Measurements from ENCODE around the gene HNRNPC. TPM values are rescaled to one million over a fixed set of nuclear protein-coding genes. Genes with fewer than 3 reads are reported as not detected.

The HNRNPC gene
- total RNA-seq, 1 donor from 2014 or later = 1,872 TPM

- Mint-ChIP-seq H3K9me3 (no peaks in the 10 kb centered on the region), H3K36me3 (peaks cover 54% of the 10 kb centered on the region), H3K4me3 (no peak overlapping the region), H3K27me3 (ENCODE audit: insufficient read depth, low read depth) (no peaks in the 10 kb centered on the region), H3K4me1 (no peaks in the 10 kb centered on the region), H3K27ac (no peak overlapping the region)
- H3K9me3 ChIP-seq (ENCODE audit: low read depth) = no peaks in the 10 kb centered on the region
- no peaks in the 10 kb centered on the region for H3K27me3 ChIP-seq
- H3K4me2 ChIP-seq = no peak overlapping the region
- H4K20me1 ChIP-seq (ENCODE audit: low read depth) = peaks cover 100% of the 10 kb centered on the region
- H3K27ac ChIP-seq = no peak overlapping the region
- peaks cover 91% of the 10 kb centered on the region for H3F3A ChIP-seq (ENCODE audit: low read depth)
- TF ChIP-seq EZH2 (IDR thresholded peaks at IDR 0.05) = no peak
- TF ChIP-seq EZH2phosphoT487 (IDR thresholded peaks at IDR 0.05) = no peak
- TF ChIP-seq, protein P1, sequence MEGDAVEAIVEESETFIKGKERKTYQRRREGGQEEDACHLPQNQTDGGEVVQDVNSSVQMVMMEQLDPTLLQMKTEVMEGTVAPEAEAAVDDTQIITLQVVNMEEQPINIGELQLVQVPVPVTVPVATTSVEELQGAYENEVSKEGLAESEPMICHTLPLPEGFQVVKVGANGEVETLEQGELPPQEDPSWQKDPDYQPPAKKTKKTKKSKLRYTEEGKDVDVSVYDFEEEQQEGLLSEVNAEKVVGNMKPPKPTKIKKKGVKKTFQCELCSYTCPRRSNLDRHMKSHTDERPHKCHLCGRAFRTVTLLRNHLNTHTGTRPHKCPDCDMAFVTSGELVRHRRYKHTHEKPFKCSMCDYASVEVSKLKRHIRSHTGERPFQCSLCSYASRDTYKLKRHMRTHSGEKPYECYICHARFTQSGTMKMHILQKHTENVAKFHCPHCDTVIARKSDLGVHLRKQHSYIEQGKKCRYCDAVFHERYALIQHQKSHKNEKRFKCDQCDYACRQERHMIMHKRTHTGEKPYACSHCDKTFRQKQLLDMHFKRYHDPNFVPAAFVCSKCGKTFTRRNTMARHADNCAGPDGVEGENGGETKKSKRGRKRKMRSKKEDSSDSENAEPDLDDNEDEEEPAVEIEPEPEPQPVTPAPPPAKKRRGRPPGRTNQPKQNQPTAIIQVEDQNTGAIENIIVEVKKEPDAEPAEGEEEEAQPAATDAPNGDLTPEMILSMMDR (IDR thresholded peaks at IDR 0.05) = no peak
- no peak overlapping the region for H2AFZ ChIP-seq (replicated peaks)
- no peak overlapping the region for H3K4me3 ChIP-seq
- H3K36me3 ChIP-seq = peaks cover 64% of the 10 kb centered on the region
- H3K9ac ChIP-seq = no peak overlapping the region
- no peak for DNase-seq (ENCODE audit: low spot score)
- H3K4me1 ChIP-seq = no peaks in the 10 kb centered on the region
- peaks cover 100% of the 10 kb centered on the region for H3K79me2 ChIP-seq (ENCODE audit: low read depth)
These were observed 39.4 kb downstream of the HNRNPC start for GRCh38 chr14:21229821-21230220.

DNA sequence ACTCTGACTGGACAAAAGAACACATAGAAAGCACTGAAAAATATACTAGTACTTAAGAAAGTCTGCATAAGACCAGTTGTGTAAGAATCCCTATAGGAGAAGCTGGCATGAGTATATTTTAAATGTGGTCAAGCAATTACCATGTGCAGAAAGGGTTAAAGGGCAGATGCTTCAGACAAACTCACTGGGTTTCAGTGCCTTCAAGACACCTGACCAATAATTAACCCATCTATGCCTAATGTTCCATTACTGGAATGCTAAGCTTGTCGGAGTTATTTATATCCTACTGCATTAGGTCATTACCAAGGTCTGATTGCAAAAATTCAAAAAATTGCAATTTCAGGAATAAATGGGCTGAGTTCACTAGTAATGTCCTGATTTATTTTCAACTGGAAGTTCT lies 41.3 kb downstream of the HNRNPC start:
- Histone ChIP-seq H3K36me3 (peaks cover 55% of the 10 kb centered on the region), H3K9ac (no peak overlapping the region), H3K4me1 (no peaks in the 10 kb centered on the region), H3K27ac (no peak overlapping the region), H3K4me2 (no peak overlapping the region), H3K9me3 (ENCODE audit: low read depth) (no peaks in the 10 kb centered on the region), H3K27me3 (no peaks in the 10 kb centered on the region), H3K4me3 (no peak overlapping the region), H3F3A (ENCODE audit: low read depth) (peaks cover 93% of the 10 kb centered on the region), H2AFZ (replicated peaks) (no peak overlapping the region), H3K79me2 (ENCODE audit: low read depth) (peaks cover 100% of the 10 kb centered on the region), H4K20me1 (ENCODE audit: low read depth) (peaks cover 100% of the 10 kb centered on the region)
- Mint-ChIP-seq H3K27ac (no peak overlapping the region), H3K4me3 (no peak overlapping the region), H3K9me3 (no peaks in the 10 kb centered on the region), H3K36me3 (peaks cover 52% of the 10 kb centered on the region), H3K4me1 (no peaks in the 10 kb centered on the region), H3K27me3 (ENCODE audit: insufficient read depth, low read depth) (no peaks in the 10 kb centered on the region)
- DNase-seq (ENCODE audit: low spot score) = no peak
- TF ChIP-seq, protein P1 (IDR thresholded peaks at IDR 0.05) = no peak
- no peak for TF ChIP-seq EZH2phosphoT487 (IDR thresholded peaks at IDR 0.05)
- TF ChIP-seq EZH2 (IDR thresholded peaks at IDR 0.05) = no peak

- H3K9me3 ChIP-seq (ENCODE audit: low read depth) = no peaks in the 10 kb centered on the region
- peaks cover 100% of the 10 kb centered on the region for H3K79me2 ChIP-seq (ENCODE audit: low read depth)
- Mint-ChIP-seq H3K4me3 (no peak overlapping the region), H3K4me1 (no peaks in the 10 kb centered on the region), H3K9me3 (no peaks in the 10 kb centered on the region), H3K27ac (no peak overlapping the region), H3K36me3 (peaks cover 56% of the 10 kb centered on the region), H3K27me3 (ENCODE audit: insufficient read depth, low read depth) (no peaks in the 10 kb centered on the region)
- DNase-seq (ENCODE audit: low spot score) = no peak
- no peak overlapping the region for H3K9ac ChIP-seq
- no peak for TF ChIP-seq EZH2phosphoT487 (IDR thresholded peaks at IDR 0.05)
- no peak for TF ChIP-seq EZH2 (IDR thresholded peaks at IDR 0.05)
- TF ChIP-seq, protein P1 (IDR thresholded peaks at IDR 0.05) = no peak
- peaks cover 49% of the 10 kb centered on the region for H3K36me3 ChIP-seq
- H2AFZ ChIP-seq (replicated peaks) = no peak overlapping the region
- no peak overlapping the region for H3K4me3 ChIP-seq
- no peak overlapping the region for H3K4me2 ChIP-seq
- no peaks in the 10 kb centered on the region for H3K4me1 ChIP-seq
- no peak overlapping the region for H3K27ac ChIP-seq
- no peaks in the 10 kb centered on the region for H3K27me3 ChIP-seq
- peaks cover 93% of the 10 kb centered on the region for H3F3A ChIP-seq (ENCODE audit: low read depth)
- peaks cover 100% of the 10 kb centered on the region for H4K20me1 ChIP-seq (ENCODE audit: low read depth)
These were observed 42.1 kb downstream of the HNRNPC start for GRCh38 chr14:21227150-21227549.

Measured in neural progenitor cell (in vitro differentiated cells).